ENCODE data around the gene DNAJC15. TPM values are rescaled to one million over a fixed set of nuclear protein-coding genes. Genes with fewer than 3 reads are reported as not detected.

Gene DNAJC15
- total RNA-seq, 2 experiments from 2014 or later: 8.9 to 10.6 TPM

- H3K27ac Mint-ChIP-seq: no peak overlapping the region
- H3K4me3 Mint-ChIP-seq: no peak overlapping the region
- intact Hi-C loops (cut with micrococcal nuclease): no loop called here
- TF ChIP-seq CTCF (IDR thresholded peaks at IDR 0.05): no peak
- no peaks in the 10 kb centered on the region for H3K27me3 Mint-ChIP-seq
- H3K9me3 Mint-ChIP-seq: no peaks in the 10 kb centered on the region
- peaks cover 27% of the 10 kb centered on the region for H3K36me3 Mint-ChIP-seq (ENCODE audit: low read depth)
- ChIA-PET POLR2A (no interaction called here), CTCF (interaction anchor here (1.1 kb wide), 1 partner anchor 11 kb away, joined by 5 read pairs; no protein-coding TSS in a partner anchor)
- H3K4me1 Mint-ChIP-seq (ENCODE audit: low read depth): peaks cover 38% of the 10 kb centered on the region
- DNase-seq: no peak
- no peak for ATAC-seq
Measured at GRCh38 chr13:43077046-43077445, 53.7 kb downstream of the DNAJC15 start.

GRCh38 chr13:43077461-43077860 lies 54.1 kb downstream of the DNAJC15 start:
- Mint-ChIP-seq H3K36me3 (ENCODE audit: low read depth) (peaks cover 25% of the 10 kb centered on the region), H3K9me3 (no peaks in the 10 kb centered on the region), H3K4me1 (ENCODE audit: low read depth) (peaks cover 34% of the 10 kb centered on the region), H3K27ac (no peak overlapping the region), H3K27me3 (no peaks in the 10 kb centered on the region), H3K4me3 (no peak overlapping the region)
- no peak for ATAC-seq
- DNase-seq: no peak
- CTCF ChIA-PET: no interaction called here
- intact Hi-C loops (cut with micrococcal nuclease): no loop called here
- POLR2A ChIA-PET: interaction anchor here (1.6 kb wide), 1 partner anchor 54 kb away, joined by 3 read pairs; the partner anchor contains the start of gene DNAJC15
- no peak for TF ChIP-seq CTCF (IDR thresholded peaks at IDR 0.05)

GRCh38 chr13:43077906-43078305 lies 54.5 kb downstream of the DNAJC15 start:
- POLR2A ChIA-PET: interaction anchor here (1.6 kb wide), 1 partner anchor 54 kb away, joined by 3 read pairs; the partner anchor contains the start of gene DNAJC15
- H3K4me3 Mint-ChIP-seq: no peak overlapping the region
- TF ChIP-seq CTCF (IDR thresholded peaks at IDR 0.05): no peak
- DNase-seq (no peak), ATAC-seq (no peak)
- intact Hi-C loops (cut with micrococcal nuclease): no loop called here
- H3K36me3 Mint-ChIP-seq (ENCODE audit: low read depth): peaks cover 22% of the 10 kb centered on the region
- H3K27ac Mint-ChIP-seq: no peak overlapping the region
- no peaks in the 10 kb centered on the region for H3K27me3 Mint-ChIP-seq
- CTCF ChIA-PET: no interaction called here
- peaks cover 33% of the 10 kb centered on the region for H3K4me1 Mint-ChIP-seq (ENCODE audit: low read depth)
- no peaks in the 10 kb centered on the region for H3K9me3 Mint-ChIP-seq

- Mint-ChIP-seq H3K4me3 (no peak overlapping the region), H3K27me3 (no peaks in the 10 kb centered on the region), H3K27ac (no peak overlapping the region), H3K36me3 (ENCODE audit: low read depth) (peaks cover 18% of the 10 kb centered on the region), H3K9me3 (no peaks in the 10 kb centered on the region), H3K4me1 (ENCODE audit: low read depth) (peaks cover 29% of the 10 kb centered on the region)
- no peak for DNase-seq
- ATAC-seq: no peak
- CTCF ChIA-PET: no interaction called here
- POLR2A ChIA-PET: interaction anchor here (1.6 kb wide), 1 partner anchor 55 kb away, joined by 3 read pairs; the partner anchor contains the start of gene DNAJC15
- TF ChIP-seq CTCF (IDR thresholded peaks at IDR 0.05): no peak
- intact Hi-C loops (cut with micrococcal nuclease): no loop called here
Measured at GRCh38 chr13:43078399-43078798, 55.0 kb downstream of the DNAJC15 start.

GRCh38 chr13:43079392-43079931 lies 56.1 kb downstream of the DNAJC15 start:
- ChIA-PET CTCF (no interaction called here), POLR2A (no interaction called here)
- Mint-ChIP-seq H3K36me3 (ENCODE audit: low read depth) (peaks cover 17% of the 10 kb centered on the region), H3K9me3 (no peaks in the 10 kb centered on the region), H3K27ac (no peak overlapping the region), H3K4me3 (no peak overlapping the region), H3K27me3 (no peaks in the 10 kb centered on the region), H3K4me1 (ENCODE audit: low read depth) (peaks cover 29% of the 10 kb centered on the region)
- ATAC-seq: no peak
- no peak for TF ChIP-seq CTCF (IDR thresholded peaks at IDR 0.05)
- intact Hi-C loops (cut with micrococcal nuclease): no loop called here
- no peak for DNase-seq

All from activated CD8-positive, alpha-beta T cell treated with anti-CD3 and anti-CD28 coated beads for 36 hours (primary cell).